GM10266 (cell line): ENCODE measurements around the gene EPB41L2.
"Not testable (repeated sequence)": the region's sequence is repeated elsewhere in the genome, so short reads cannot be mapped to it uniquely, and the experiment has no call there.

Experiments
- DNase-seq: peaks from one replicate; pipeline ENCODE4 v3.0.0; 2012; ENCODE audit errors: extremely low spot score
- CTCF ChIP-seq: IDR thresholded peaks from 2 replicates; pipeline ENCODE4 v1.5.1; 2012; ENCODE audit warnings: mild to moderate bottlenecking, low read depth; ENCODE audit not compliant: control insufficient read depth, insufficient read depth; ENCODE audit errors: missing control alignments

Gene EPB41L2

GRCh38 chr6:130822736-130823135, 240.3 kb downstream of the EPB41L2 start:
- TF ChIP-seq CTCF = no peak
- DNase-seq = no peak

GRCh38 chr6:130815200-130816071, 247.6 kb downstream of the EPB41L2 start:
- TF ChIP-seq CTCF = no peak
- no peak for DNase-seq

- no peak for TF ChIP-seq CTCF
These were observed 248.5 kb downstream of the EPB41L2 start for GRCh38 chr6:130814506-130814905.

GRCh38 chr6:130811932-130812331, 251.1 kb downstream of the EPB41L2 start:
- no peak for TF ChIP-seq CTCF

More at GRCh38 chr6:130814506-130814905, 248.5 kb downstream of the EPB41L2 start:
- no peak for DNase-seq

GRCh38 chr6:130810307-130811030, 252.6 kb downstream of the EPB41L2 start:
- DNase-seq = no peak
- no peak for TF ChIP-seq CTCF

More at GRCh38 chr6:130811932-130812331, 251.1 kb downstream of the EPB41L2 start:
- no peak for DNase-seq

- DNase-seq = not testable (repeated sequence)
These were observed 261.7 kb downstream of the EPB41L2 start for GRCh38 chr6:130801368-130801767.

- TF ChIP-seq CTCF = no peak
- DNase-seq = no peak
These were observed 266.0 kb downstream of the EPB41L2 start for GRCh38 chr6:130797061-130797460.
